ENCODE data around the gene DACH1.

The DACH1 gene

GRCh38 chr13:71864986-71865873 lies 1.8 kb downstream of the DACH1 start:
- TF ChIP-seq CTCF (IDR thresholded peaks at IDR 0.05) = no peak

DNA sequence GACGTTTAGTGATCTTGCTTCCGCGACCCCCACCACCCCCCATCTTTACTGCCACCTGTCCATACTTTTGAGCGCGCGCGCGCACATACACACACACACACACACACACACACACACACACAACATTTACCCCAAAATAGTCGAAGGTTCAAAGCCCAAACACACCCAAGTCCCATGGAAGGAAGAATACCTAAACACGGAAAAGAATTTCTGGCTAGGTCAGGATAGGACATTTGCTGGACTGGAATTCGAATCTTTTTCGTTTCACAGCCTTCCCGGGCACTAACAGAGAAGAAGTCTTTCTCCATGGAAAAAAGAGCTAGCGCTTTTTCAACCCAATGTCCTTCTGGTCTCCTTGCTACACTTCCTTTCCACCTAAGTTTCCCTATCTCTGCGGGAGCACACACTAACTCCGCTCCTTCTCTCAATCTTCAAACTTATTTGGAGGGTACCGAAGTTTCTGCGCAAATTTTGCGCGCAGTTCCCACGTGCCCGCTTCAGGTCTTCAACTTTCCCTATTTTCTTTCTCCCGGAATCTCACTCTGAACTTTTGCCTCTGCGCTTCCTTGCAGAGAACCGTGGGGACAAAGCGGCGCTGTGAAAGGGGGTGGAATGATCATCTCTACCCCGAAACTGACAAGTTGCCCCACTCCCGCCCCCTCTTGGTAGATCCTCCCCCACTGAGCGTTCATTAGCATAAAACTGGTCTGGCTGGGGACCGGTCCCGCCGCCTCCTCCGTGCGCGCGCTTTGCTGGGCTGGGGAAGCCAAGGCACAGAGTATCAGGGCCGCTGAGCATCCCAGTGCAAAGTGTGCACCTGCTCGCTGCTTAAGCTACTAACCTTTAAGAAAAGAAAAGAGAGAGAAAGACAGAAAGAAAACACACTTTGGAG lies 2.7 kb downstream of the DACH1 start:
- TF ChIP-seq CTCF (IDR thresholded peaks at IDR 0.05) = no peak

DNA sequence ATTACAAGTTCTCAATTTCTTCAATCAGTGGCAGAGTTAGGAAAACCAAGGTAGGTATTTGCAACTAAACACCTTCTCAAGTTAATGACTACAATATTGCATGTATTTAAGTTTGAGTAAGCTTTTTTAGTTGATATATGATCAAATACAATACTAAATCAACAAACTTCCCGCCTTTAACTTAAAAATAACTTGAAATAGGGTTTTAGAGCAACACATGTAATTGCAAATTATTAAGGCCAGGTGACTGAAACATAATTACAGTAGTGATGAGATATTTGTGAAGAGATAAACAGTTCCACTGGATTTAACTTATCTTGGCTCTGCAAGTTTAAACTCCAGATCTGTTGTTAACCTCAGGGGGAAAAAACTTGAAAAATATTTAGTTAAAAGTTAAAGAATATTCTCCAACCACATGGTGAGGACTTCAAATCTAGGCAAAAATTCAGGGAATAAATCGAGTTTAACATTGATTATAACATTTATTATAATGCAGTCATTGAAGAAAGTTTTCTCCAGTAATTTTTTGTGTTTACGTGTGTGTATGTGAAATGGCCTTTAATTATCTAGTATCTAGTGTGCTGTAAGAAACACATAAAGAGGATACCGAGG lies 3.6 kb downstream of the DACH1 start:
- no peak for TF ChIP-seq CTCF (IDR thresholded peaks at IDR 0.05)

- TF ChIP-seq CTCF (IDR thresholded peaks at IDR 0.05) = no peak
These were observed 4.5 kb downstream of the DACH1 start for GRCh38 chr13:71862459-71862943.

DNA sequence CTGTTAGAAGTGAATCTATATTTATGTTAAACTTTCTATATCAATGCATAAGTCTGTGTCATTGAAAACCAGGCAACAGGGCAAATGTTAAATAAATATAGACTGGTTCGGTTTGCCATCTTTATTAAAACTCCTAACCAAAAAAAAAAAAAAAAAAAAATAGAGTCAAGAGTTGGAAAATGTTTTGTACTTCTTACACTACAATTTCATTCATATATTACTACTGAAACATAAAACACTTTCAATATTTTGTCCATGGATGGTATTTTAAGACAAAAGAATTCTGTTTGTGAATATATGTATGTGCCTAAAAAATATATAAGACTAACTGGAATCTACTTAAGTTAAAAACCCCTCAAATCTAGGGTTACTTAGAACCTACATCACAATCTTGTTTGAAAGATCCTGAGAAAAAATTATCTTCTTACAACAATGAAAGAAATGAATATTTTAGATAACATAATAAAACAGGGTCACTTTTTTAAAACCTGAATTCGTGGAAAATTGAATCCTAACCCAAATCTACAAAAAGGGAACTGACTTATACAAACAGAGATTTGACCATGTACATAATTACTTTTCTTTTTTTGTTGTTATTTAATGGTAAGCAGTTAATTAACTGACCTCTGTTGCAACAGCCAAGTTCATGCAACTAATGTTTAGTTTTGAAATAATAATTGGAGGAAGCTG lies 5.1 kb downstream of the DACH1 start:
- TF ChIP-seq CTCF (IDR thresholded peaks at IDR 0.05) = no peak

DNA sequence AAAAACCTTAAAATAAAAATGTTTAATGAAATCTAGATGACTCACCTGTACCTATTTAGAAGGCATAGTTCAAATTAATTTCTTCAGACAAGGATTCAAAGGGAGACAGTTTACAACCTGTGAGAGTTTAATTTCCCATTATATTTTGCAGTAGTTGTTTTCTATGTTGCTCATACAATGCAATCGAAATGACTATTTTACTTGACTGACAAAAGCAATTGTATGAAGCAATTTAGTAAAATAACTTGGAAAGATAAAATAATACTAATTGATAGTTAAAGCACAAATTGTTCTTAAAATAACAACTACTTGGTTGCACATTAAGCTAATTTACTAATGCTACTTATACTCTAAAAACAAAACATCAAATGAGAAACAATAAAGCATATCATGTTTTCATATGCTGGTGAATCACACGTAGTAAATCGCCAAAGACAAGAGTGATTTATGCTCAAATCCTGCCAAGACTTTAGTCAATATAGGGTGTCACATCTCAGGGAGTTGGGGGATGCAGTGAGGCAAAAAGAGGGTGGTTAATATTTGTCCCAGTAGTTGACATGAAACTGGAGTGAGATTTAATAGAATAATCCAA lies 6.4 kb downstream of the DACH1 start:
- TF ChIP-seq CTCF (IDR thresholded peaks at IDR 0.05) = no peak

Measured in LNCAP (cell line).